ENCODE data around the gene PLPP6.

GRCh38 chr9:4662989-4663792, 1.1 kb downstream of the PLPP6 start:
- TF ChIP-seq CTCF (IDR thresholded peaks at IDR 0.05) = no peak
- TF ChIP-seq POLR2A (IDR thresholded peaks at IDR 0.05) = no peak
